GM19397 (cell line): ENCODE results near the gene CASP7.
A peak's percentile ranks its signal among the peaks of the same experiment; 100 is the strongest.

Source experiments
- ATAC-seq: cut with Tn5 transposase; IDR thresholded peaks from one replicate; pipeline ENCODE4 v1.9.1; 2021; ENCODE audit warnings: mild to moderate bottlenecking, moderate library complexity; ENCODE audit not compliant: unreplicated experiment

The CASP7 gene

DNA sequence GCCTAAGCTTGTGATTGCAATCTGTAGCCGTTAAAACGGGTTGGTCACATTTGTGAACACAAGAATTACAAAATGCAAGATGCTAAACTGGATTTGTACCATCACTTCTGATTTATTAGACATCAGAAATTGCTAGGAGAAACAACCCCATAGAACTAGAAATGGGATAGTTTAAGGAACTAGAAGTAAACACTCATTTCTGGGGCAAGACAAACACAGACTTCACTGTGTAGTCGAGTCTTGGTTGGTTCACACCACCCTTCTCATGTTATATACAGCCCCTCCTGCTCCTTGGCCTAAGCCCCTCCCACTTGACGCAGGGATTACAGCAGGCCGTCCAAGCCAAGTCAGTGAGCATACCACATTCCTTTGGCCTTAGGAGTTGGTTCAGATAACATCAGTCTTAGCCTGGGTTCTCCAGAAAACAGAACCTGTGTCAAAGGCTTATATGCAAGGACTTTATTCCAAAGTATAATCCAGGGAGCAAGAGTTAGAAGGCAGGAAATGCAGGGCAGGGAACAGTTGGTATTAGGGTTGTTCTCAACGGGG is 13.8 kb upstream of the CASP7 start:
- ATAC-seq, result no peak

- ATAC-seq, result peak; percentile 45
Observed at GRCh38 chr10:113666682-113667252, 12.9 kb upstream of the CASP7 start.

GRCh38 chr10:113680190-113681111 is 739 bp downstream of the CASP7 start:
- ATAC-seq, result peak; percentile 6

DNA sequence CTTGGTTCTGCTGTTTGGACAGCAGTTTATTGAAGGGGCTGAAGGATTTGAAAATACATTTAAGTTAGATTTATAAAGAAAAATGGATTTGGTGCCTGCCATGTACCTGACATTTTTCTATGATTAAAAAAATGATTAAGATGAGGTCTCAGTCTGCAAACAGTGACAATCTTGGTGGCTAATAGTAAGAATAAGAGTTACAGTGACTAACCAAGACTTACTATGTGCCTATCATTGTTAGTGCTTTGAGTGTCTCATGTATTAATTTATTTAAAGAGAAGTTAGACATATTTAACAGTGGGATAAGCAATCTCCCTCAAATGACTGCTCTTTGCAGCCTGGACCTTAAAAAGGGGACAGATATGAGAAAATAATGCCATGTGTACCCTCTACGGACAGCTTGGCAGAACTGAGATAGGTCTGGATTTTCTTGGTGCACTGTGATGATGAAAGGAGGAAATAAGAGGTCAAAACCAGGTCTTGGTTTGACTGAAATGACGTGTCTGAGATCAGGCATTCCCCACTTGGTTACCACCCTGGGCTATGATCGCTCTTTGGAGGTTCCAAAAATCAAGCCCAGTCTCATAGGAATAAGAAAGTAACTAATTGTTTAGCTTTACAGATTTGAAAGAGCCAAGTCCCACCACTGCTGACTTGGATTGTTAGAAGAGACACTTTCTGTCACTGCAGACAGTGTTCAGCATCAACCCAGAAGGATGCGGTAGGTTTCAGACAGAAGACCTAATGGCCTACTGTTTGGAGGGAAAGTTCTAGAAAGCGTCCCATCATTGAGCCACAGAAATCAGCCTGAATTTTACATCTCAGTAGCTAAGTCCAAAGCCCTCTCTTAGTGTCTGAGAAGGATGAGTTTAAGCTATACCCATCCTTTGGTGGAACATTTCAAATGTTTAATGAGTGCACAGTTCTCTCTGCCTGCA is 2.1 kb downstream of the CASP7 start:
- ATAC-seq, result peak; percentile 42

- ATAC-seq, result no peak
Observed at GRCh38 chr10:113683300-113683699, 3.6 kb downstream of the CASP7 start.

DNA sequence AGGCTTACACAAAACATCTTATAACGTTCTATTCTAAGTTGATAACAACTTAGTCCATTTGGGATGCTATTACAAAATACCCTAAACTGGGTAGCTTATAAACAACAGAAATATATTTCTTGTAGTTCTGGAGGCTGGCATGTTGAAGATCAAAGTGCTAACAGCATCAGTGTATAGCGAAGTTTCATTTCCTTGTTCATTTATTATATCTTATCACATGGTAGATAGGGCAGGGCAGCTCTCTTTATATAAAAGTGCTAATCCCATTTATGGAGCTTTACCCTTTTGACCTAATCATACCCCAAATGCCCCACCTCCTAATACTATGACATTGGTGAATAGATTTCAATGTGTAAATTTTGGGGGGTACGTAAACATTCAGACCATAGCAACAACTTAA is 6.3 kb downstream of the CASP7 start:
- no peak for ATAC-seq

DNA sequence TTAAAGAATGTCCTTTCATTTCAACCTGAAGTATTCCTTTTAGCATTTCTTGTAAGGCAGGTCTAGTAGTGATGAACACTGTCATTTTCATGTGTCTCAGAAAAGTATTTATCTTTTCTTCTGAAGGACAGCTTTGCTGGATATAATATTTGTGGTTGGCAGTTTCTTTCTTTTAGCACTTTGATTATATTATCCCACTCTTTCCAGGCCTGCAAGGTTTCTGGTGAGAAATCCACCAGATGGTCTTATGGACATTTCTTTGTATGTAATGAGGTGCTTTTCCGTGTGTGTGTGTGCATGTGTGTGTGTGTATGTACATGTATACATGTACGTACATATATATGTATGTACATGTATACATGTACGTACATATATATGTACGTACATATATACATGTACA is 7.3 kb downstream of the CASP7 start:
- no peak for ATAC-seq

DNA sequence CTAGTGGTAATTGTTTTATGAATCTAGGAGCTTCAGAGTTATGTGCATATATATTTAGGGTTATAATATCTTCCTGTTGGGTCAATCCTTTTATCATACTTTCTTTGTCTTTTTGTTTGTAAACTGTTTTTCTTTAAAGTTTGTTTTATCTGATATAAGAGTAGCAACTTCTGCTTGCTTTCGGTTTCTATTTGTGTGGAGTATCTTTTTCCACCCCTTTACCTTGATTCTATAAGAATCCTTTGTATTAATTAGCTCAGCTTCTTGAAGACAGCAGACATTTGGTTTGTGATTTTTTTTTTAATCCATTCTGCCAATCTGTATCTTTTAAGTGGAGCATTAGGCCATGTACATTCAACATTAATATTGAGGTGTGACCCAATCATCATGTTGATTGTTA is 9.3 kb downstream of the CASP7 start:
- ATAC-seq, result no peak

DNA sequence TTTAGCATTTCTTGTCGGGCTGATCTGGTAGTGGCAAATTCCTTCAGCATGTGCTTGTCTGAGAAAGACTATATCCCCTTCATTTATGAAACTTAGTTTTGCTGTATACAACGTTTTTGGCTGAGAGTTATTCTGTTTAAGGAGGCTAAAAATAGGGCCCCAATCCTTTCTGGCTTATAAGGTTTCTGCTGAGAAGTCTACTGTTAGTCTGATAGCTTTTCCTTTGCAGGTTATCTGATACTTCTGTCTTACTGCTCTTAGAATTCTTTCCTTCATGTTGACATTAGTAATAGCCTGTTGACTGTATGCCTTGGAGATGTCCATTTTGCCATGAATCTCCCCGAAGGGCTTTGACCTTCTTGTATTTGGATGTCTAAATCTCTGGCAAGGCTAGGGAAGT is 9.9 kb downstream of the CASP7 start:
- ATAC-seq, result no peak

DNA sequence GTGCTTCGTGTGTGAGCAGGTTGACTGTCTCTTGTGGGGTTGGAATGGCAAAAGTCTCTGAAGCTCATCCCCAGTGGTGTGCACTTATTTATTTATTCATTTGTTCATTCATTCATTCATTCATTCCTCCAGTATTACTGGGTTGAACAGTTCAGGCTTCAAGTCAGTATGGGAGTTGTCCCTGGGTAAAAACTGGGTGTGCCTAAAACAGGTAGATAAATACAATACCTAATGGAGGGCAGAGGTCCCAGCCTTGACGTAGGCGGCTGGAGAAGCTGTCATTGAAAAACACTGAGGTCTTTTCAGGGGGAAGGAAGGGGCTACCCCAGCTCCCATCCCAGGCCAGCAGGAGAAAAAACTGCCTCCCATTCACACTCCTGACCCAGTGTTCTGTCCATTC is 11.0 kb downstream of the CASP7 start:
- ATAC-seq, result no peak

DNA sequence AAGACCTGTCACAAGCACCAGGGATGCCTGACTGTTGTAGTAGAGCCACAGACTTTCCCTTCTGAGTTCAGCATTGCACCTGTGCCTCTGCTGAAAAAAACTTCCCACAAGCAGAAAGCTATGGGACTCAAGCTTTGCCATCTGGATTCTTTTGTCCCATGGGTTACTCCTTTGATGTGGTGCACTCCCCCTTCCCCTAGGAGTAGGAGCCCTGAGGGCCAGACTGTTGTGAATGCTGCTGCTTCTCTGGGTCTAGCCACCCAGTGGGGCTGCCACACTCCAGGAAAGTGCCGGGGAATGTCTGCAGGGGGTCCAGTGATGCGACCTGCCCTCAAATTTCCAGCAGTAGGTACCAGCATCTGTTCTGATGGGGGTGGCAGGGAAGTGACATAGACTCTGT is 11.7 kb downstream of the CASP7 start:
- no peak for ATAC-seq

GRCh38 chr10:113692271-113692670 is 12.6 kb downstream of the CASP7 start:
- ATAC-seq, result no peak

- no peak for ATAC-seq
Observed at GRCh38 chr10:113693348-113693747, 13.6 kb downstream of the CASP7 start.

DNA sequence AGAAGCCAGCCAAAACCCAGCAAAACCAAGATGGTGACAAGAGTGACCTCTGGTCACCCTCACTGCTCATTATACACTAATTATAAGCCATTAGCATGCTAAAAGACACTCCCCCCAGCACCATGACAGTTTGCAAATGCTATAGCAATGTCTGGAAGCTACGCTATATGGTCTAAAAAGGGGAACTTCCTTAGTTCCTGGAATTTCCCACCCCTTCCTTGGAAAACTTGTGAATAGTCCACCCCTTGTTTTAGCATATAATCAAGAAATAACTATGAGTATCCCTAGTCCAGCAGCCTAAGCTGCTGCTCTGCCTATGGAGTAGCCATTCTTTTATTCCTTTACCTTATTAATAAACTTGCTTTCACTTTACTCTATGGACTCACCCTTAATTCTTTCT is 16.0 kb downstream of the CASP7 start:
- ATAC-seq, result no peak

DNA sequence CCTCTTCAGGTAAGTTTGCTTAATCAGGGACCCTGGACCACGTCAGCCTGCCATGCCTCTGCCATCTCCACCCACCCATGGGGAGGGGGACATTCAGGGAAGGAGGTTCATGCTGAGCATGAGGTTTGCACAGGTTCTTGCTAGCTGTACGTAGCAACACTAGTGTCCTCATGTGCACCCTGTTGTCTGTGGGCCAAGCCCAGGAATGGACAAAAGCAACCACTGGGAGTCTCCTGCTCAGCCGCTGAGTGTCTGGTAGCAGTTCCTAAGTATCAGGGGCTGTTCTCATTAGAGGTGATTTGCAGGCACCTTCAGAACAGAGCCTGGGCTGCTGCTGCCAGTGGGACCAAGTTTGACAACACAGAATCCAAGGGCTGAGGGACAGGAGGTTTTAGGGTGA is 17.9 kb downstream of the CASP7 start:
- ATAC-seq, result no peak

GRCh38 chr10:113704637-113705343 is 25.1 kb downstream of the CASP7 start:
- no peak for ATAC-seq

- no peak for ATAC-seq
Observed at GRCh38 chr10:113705344-113705652, 25.6 kb downstream of the CASP7 start.

DNA sequence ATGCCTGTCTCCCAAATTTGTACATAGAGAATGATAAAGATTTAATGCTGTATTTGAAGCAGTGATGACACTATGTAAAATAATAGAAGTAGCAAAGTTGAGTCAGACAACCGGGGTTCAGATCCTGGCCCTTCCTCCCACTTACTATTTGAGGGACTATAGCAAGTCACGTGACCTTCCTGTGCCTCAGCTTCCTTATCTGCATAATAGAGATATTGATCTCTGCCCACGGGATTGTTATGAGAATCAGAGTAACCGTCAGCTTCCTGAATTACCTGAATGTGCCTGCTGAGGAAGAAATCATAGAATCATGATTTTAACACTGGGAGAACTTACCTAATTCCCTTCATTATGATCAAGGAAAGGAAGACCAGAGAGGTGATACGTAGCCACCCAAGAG is 26.9 kb downstream of the CASP7 start:
- ATAC-seq, result no peak

DNA sequence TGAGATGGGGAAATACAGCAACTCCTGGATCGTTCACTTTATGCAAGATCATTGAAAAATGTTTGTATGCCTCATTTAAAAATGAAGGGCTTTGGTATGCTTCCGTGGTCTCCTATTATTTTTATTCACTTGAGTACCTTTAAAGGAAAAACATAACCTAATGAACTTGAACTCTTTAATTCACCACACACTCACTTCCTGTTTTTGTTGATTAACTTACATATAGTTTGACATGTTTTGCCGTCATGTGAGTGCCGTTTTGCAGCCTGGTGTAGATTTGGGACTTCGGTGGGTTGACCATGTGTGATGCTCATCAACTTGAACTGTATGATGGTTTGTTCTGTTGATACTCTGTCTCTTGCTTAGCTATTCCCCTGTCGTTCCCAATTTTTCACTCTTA is 28.9 kb downstream of the CASP7 start:
- ATAC-seq, result no peak

DNA sequence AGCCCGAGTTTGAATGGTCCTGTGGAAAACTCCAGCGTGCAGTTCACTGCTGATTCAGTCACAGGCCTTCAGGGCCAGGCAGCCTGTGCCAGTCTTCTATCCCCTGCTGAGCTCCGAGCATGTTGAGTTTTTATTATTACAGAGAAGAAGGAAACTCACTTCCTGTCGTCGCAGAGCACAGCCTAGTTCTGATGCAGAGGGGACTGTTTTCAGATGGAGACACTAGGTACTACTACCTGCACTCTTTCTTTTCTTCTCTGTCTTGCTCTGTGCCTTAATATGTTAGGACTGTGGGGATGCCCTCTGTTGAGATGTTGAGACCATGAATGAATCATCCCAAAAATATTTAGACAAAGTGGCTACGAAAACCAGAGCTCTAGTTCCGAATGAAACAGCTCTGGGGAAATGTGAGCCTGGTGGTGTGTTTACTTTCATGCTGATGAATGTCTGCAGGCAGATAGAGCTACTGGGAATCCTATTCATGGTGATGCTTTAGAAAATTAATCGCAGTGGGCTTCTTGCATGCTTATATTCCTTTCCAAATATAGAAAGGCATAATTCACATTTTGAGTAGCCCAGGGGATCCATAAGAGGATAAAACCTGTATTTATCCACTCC is 29.6 kb downstream of the CASP7 start:
- no peak for ATAC-seq
